HCT116 (cell line): ENCODE results near the gene MOV10L1. TPM values are rescaled to one million over a fixed set of nuclear protein-coding genes. Genes with fewer than 3 reads are reported as not detected.

Source experiments
- ATAC-seq: fragments of 200-7000 bp; cut with Tn5 transposase; 2 replicates; pipeline ENCODE4 v1.9.1; 2020; ENCODE audit warnings: mild to moderate bottlenecking, moderate library complexity
- BruUV-seq: library from RNA; stranded (reverse); fragments of 400-500 nt; replicated peaks from 2 replicates; lab custom pipeline; 2021; lab: Mats Ljungman, UMichigan
- CTCF ChIA-PET: fragments of 300-600 bp; sonication (Branson Sonifier 250); formaldehyde crosslinking; loops from one replicate; lab custom pipeline; 2021; ENCODE audit warnings: antibody characterized with exemption; lab: Charles Lee
- POLR2A ChIA-PET: fragments of 300-600, 350-600 bp; sonication (Branson Sonifier 250); formaldehyde crosslinking; loops from one replicate; lab custom pipeline; 2021; ENCODE audit warnings: antibody characterized with exemption; lab: Charles Lee
- RAD21 ChIA-PET, 2 experiments: fragments of 300-600 bp; sonication (Branson Sonifier 250); formaldehyde crosslinking; loops; one replicate each; lab custom pipeline; 2023; ENCODE audit warnings: low total read pairs in 2 of 2; ENCODE audit not compliant: uncharacterized antibody in 2 of 2, unreplicated experiment in 2 of 2, low non-redundant PET in 1 of 2; lab: Charles Lee
- DNase-seq: peaks from one replicate; pipeline ENCODE4 v3.0.0-alpha.2; 2010; ENCODE audit warnings: low read depth, low spot score
- H2AFZ ChIP-seq: fragments of 200-600 bp; shearing (Covaris generic), sonication (generic); 2 replicates; pipeline ENCODE4 v1.6.1; 2017; ENCODE audit warnings: low read depth, mixed run types, mixed read lengths, antibody characterized with exemption, low read length; ENCODE audit not compliant: poor library complexity, severe bottlenecking
- H3K27ac ChIP-seq: 2 replicates; pipeline ENCODE4 v1.5.1; 2012; ENCODE audit warnings: low read depth, low read length
- H3K27me3 ChIP-seq: fragments of 200-600 bp; sonication (generic); 2 replicates; pipeline ENCODE4 v1.6.1; 2016; ENCODE audit warnings: mixed run types, low read length, mixed read lengths; ENCODE audit not compliant: insufficient read depth
- H3K36me3 ChIP-seq, 2 experiments: fragments of 200-500 bp in 1 of 2; fragments of 200-600 bp in 1 of 2; sonication (Bioruptor generic) in 1 of 2; sonication (generic) in 1 of 2; 2 replicates each; pipeline versions ENCODE4 v1.5.1 to v1.6.1; 2014 to 2016; ENCODE audit warnings: low read length in 2 of 2, inconsistent platforms in 1 of 2, mixed read lengths in 1 of 2, mixed run types in 1 of 2; ENCODE audit not compliant: insufficient read depth in 2 of 2, control insufficient read depth in 1 of 2
- H3K4me1 ChIP-seq, 2 experiments: fragments of 200-600 bp in 1 of 2; sonication (generic) in 1 of 2; 2 replicates each; pipeline versions ENCODE4 v1.5.1 to v1.6.1; 2012 to 2017; ENCODE audit warnings: low read length in 2 of 2, inconsistent platforms in 1 of 2, mild to moderate bottlenecking in 1 of 2, mixed read lengths in 1 of 2, mixed run types in 1 of 2, moderate library complexity in 1 of 2; ENCODE audit not compliant: insufficient read depth in 2 of 2, control insufficient read depth in 1 of 2
- H3K4me2 ChIP-seq: fragments of 200-600 bp; sonication (generic); 2 replicates; pipeline ENCODE4 v1.6.1; 2017; ENCODE audit warnings: mixed run types, low read length, mixed read lengths
- H3K4me3 ChIP-seq, 2 experiments: fragments of 200-600 bp in 1 of 2; sonication (generic) in 1 of 2; replicated peaks in 1 of 2; 2 replicates each; pipeline ENCODE4 v1.5.1; 2011 to 2016; ENCODE audit warnings: low read length in 2 of 2, control low read depth in 1 of 2, low read depth in 1 of 2, mild to moderate bottlenecking in 1 of 2, mixed read lengths in 1 of 2, mixed run types in 1 of 2
- H3K79me2 ChIP-seq: fragments of 200-600 bp; sonication (generic); 2 replicates; pipeline ENCODE4 v1.6.1; 2017; ENCODE audit warnings: mild to moderate bottlenecking, mixed run types, low read length, moderate library complexity, mixed read lengths; ENCODE audit not compliant: insufficient read depth
- H3K9ac ChIP-seq: fragments of 200-600 bp; sonication (generic); 2 replicates; pipeline ENCODE4 v1.6.1; 2016; ENCODE audit warnings: low read length, mixed read lengths
- H3K9me2 ChIP-seq: fragments of 200-600 bp; sonication (generic), shearing (Covaris generic); 2 replicates; pipeline ENCODE4 v1.6.1; 2017; ENCODE audit warnings: mixed run types, mild to moderate bottlenecking, moderate library complexity; ENCODE audit not compliant: insufficient read depth
- H3K9me3 ChIP-seq, 2 experiments: fragments of 200-500 bp in 1 of 2; fragments of 200-600 bp in 1 of 2; sonication (Bioruptor generic) in 1 of 2; sonication (generic) in 1 of 2; 2 replicates each; pipeline ENCODE4 v1.6.1; 2014 to 2017; ENCODE audit warnings: low read length in 2 of 2, mixed read lengths in 2 of 2, inconsistent platforms in 1 of 2, low read depth in 1 of 2, mild to moderate bottlenecking in 1 of 2, mixed run types in 1 of 2, moderate library complexity in 1 of 2; ENCODE audit not compliant: control insufficient read depth in 1 of 2, insufficient read depth in 1 of 2
- H4K20me1 ChIP-seq: fragments of 200-600 bp; sonication (generic), shearing (Covaris generic); 2 replicates; pipeline ENCODE4 v1.6.1; 2017; ENCODE audit warnings: mixed run types, mild to moderate bottlenecking, moderate library complexity; ENCODE audit not compliant: insufficient read depth
- CBX3 ChIP-seq: IDR thresholded peaks from 2 replicates; pipeline ENCODE4 v1.6.1; 2012; ENCODE audit warnings: low read depth
- CEBPB ChIP-seq: IDR thresholded peaks from 2 replicates; pipeline ENCODE4 v1.6.1; 2012; ENCODE audit warnings: low read depth
- CTCF ChIP-seq, 3 experiments: fragments of 200-600 bp in 1 of 3; sonication (generic) in 1 of 3; IDR thresholded peaks in 2 of 3; conservative IDR thresholded peaks in 1 of 3; 2 replicates each; pipeline ENCODE4 v1.5.1; 2012 to 2017; ENCODE audit warnings: low read depth in 2 of 3, low read length in 2 of 3, antibody characterized with exemption in 1 of 3, borderline replicate concordance in 1 of 3, control low read depth in 1 of 3, mild to moderate bottlenecking in 1 of 3, mixed read lengths in 1 of 3, mixed run types in 1 of 3, moderate library complexity in 1 of 3; ENCODE audit not compliant: insufficient read depth in 1 of 3
- EZH2phosphoT487 ChIP-seq: fragments of 200-600 bp; IDR thresholded peaks from 2 replicates; pipeline ENCODE4 v1.6.1; 2018; ENCODE audit warnings: antibody characterized with exemption, borderline replicate concordance
- JUND ChIP-seq: IDR thresholded peaks from 2 replicates; pipeline ENCODE4 v1.6.1; 2012
- POLR2A ChIP-seq: IDR thresholded peaks from 2 replicates; pipeline ENCODE4 v1.7.0; 2011; ENCODE audit warnings: borderline replicate concordance; ENCODE audit not compliant: insufficient read depth, insufficient read length; ENCODE audit errors: extremely low read depth
- POLR2AphosphoS5 ChIP-seq: IDR thresholded peaks from 2 replicates; pipeline ENCODE4 v1.6.1; 2011; ENCODE audit warnings: mild to moderate bottlenecking, low read depth, low read length, moderate library complexity
- RAD21 ChIP-seq: IDR thresholded peaks from 2 replicates; pipeline ENCODE4 v1.6.1; 2012; ENCODE audit warnings: low read depth, mild to moderate bottlenecking
- REST ChIP-seq: IDR thresholded peaks from 2 replicates; pipeline ENCODE4 v1.6.1; 2012; ENCODE audit warnings: low read depth
- SIN3A ChIP-seq: IDR thresholded peaks from 2 replicates; pipeline ENCODE4 v1.6.1; 2012; ENCODE audit warnings: low read depth
- SP1 ChIP-seq: IDR thresholded peaks from 2 replicates; pipeline ENCODE4 v1.6.1; 2012; ENCODE audit warnings: low read depth
- SRF ChIP-seq: IDR thresholded peaks from 2 replicates; pipeline ENCODE4 v1.6.1; 2012; ENCODE audit warnings: low read depth
- YY1 ChIP-seq: IDR thresholded peaks from 2 replicates; pipeline ENCODE4 v1.6.1; 2011; ENCODE audit warnings: low read length, low read depth, moderate library complexity, mild to moderate bottlenecking; ENCODE audit not compliant: insufficient replicate concordance; ENCODE audit errors: extremely low read depth
- ZBTB33 ChIP-seq: IDR thresholded peaks from 2 replicates; pipeline ENCODE4 v1.6.1; 2011; ENCODE audit warnings: mild to moderate bottlenecking, low read length, moderate library complexity; ENCODE audit not compliant: insufficient replicate concordance; ENCODE audit errors: extremely low read depth
- ZNF274 ChIP-seq: fragments of 200-500 bp; sonication (Bioruptor generic); IDR thresholded peaks from 2 replicates; pipeline ENCODE4 v1.6.1; 2014; ENCODE audit warnings: mild to moderate bottlenecking, low read depth, low read length, inconsistent platforms
- intact Hi-C: fragments of 100-400 bp; cut with micrococcal nuclease; formaldehyde crosslinking; loops from 2 replicates; pipeline ENCODE4 v1.10.0; 2022
- total RNA-seq: library from RNA; stranded (reverse); gene quantifications from one replicate; pipeline ENCODE4 v1.2.1, GENCODE V29; 2021; ENCODE audit not compliant: unreplicated experiment
- TF ChIP-seq, protein P1 (sequence below): IDR thresholded peaks from 2 replicates; pipeline ENCODE4 v1.6.1; 2012

Gene MOV10L1
- total RNA-seq, 1 experiment from 2014 or later, result not detected

DNA sequence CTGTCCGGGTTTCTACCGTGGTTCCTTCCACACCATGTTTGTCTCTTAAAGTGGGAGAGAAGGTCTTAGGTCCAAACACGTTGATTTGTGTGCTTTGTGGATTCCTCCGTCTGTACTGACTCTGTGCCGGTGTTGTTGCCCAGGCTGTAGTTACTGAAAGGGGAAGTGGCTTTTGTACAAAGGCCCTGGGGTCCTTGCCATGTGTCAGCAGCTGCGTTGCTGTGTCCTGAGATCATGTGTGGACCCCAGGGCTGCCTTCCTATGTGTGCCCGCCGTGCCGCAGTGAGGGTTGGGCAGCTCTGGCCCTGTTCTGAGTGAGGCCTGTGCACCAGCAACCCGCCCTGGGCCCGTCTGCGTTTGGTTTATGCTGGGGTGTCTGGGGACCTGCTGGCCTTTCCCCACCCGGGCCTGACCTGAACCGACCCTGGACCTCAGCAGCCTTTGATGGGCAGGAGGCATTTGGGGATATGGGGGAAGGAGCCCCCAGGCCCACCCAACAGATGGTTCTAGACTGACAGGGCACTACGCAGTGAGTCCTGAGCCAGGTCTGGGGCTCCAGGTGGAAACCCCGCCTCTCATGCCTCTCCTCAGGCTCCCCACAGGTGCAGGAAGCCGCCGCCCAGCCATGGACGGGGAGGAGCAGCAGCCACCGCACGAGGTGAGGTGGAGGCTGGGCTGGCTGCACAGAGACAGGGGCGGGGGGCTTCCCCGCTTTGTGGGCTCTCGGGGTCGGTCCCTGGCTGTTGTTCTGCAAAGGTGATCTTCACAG is 102.8 kb downstream of the MOV10L1 start:
- H3K4me2 ChIP-seq, result no peak overlapping the region
- peaks cover 15 to 31% of the 10 kb centered on the region in 2 experiments for H3K4me1 ChIP-seq
- ChIA-PET RAD21 (no interaction called here), CTCF (no interaction called here), POLR2A (no interaction called here)
- H3K9me2 ChIP-seq, result no peaks in the 10 kb centered on the region
- peaks cover 68% of the 10 kb centered on the region for H3K79me2 ChIP-seq
- no peak overlapping the region for H3K9ac ChIP-seq
- H2AFZ ChIP-seq, result no peak overlapping the region
- ATAC-seq, result no peak
- no peak for TF ChIP-seq ZNF274
- TF ChIP-seq CEBPB, result no peak
- no peak for TF ChIP-seq POLR2A
- no peak for TF ChIP-seq RAD21
- TF ChIP-seq SRF, result no peak
- TF ChIP-seq REST, result no peak
- TF ChIP-seq SIN3A, result no peak
- no peak for TF ChIP-seq SP1
- no peak for TF ChIP-seq CBX3
- no peak for TF ChIP-seq ZBTB33
- TF ChIP-seq, protein P1, sequence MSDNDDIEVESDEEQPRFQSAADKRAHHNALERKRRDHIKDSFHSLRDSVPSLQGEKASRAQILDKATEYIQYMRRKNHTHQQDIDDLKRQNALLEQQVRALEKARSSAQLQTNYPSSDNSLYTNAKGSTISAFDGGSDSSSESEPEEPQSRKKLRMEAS, result no peak
- no peak for TF ChIP-seq CTCF (IDR thresholded peaks at IDR 0.05 in 2 of 3, conservative IDR thresholded peaks at IDR 0.05 in 1 of 3; ENCODE audit: borderline replicate concordance in 1 of 3, insufficient read depth in 1 of 3, low read depth in 2 of 3, low read length in 2 of 3)
- no peak for TF ChIP-seq EZH2phosphoT487
- no peak for TF ChIP-seq POLR2AphosphoS5
- TF ChIP-seq YY1, result no peak
- no peak for TF ChIP-seq JUND
- peaks cover 2 to 20% of the 10 kb centered on the region in 2 experiments; a peak in 3 of 4 replicates for H3K36me3 ChIP-seq
- H3K27me3 ChIP-seq, result no peaks in the 10 kb centered on the region
- H3K9me3 ChIP-seq, result no peaks in the 10 kb centered on the region
- H3K4me3 ChIP-seq, result no peak overlapping the region
- peaks cover 6% of the 10 kb centered on the region; the same call in 1 of the 2 replicates for H4K20me1 ChIP-seq
- H3K27ac ChIP-seq, result peak overlapping the region; percentile 27; the same call in 1 of the 2 replicates
- no peak for DNase-seq
- intact Hi-C loops, result no loop called here
- no TSS peak for BruUV-seq
